ENCODE data around the gene SLCO4C1. TPM values are rescaled to one million over a fixed set of nuclear protein-coding genes. Genes with fewer than 3 reads are reported as not detected.

The SLCO4C1 gene
- total and polyA plus RNA-seq, 2 of the 4 experiments (the other 2 are of a cell fraction): not detected

DNA sequence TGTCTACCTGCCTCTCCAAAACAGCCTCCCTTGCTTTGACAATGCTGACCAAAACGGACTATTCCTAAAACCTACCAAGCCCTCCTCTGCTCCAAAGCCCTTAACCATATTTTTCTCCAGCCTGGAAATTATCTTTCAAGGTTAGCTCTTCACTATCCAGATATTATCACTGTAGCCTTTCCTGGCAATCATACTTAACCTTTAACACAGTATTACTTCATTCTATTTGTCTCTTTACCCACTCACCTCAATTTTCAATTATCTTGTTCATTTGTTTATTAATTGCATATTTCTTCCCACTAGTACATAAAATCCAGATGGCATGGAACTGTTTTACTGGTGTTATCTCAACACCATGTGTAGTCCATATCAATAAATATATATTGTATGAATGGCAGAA, 7.5 kb downstream of the SLCO4C1 start:
- no peak overlapping the region for H3K23ac ChIP-seq (ENCODE audit: low read depth, low read length)
- no TSS peak for BruUV-seq (replicated peaks)
- POLR2A ChIA-PET (ENCODE audit: unreplicated experiment): no interaction called here

More for the DNA sequence above, 7.5 kb downstream of the SLCO4C1 start:
- 0% methylated on average over 1 of the region's 1 CpG; no CpG with 5 or more reads in 1 of the 2 experiments for WGBS, 2 experiments (ENCODE audit: extremely low coverage in 2 of 2, insufficient read length in 1 of 2)
- no peaks in the 10 kb centered on the region for H3K9me1 ChIP-seq (ENCODE audit: insufficient read depth, low read length)
- H3K9me3 ChIP-seq (ENCODE audit: control insufficient read depth, insufficient read depth, low read length): peaks cover 5% of the 10 kb centered on the region; the same call in 1 of the 2 replicates
- H2AK5ac ChIP-seq (ENCODE audit: low read depth, low read length): no peak overlapping the region
- in situ Hi-C loops (cut with MboI; ENCODE audit: low sequenced_read_pairs): no loop called here
- H4K91ac ChIP-seq (ENCODE audit: insufficient read depth, low read depth, low read length): no peak overlapping the region
- H3K36me3 ChIP-seq (ENCODE audit: control insufficient read depth, insufficient read depth, low read length): no peaks in the 10 kb centered on the region
- intact Hi-C loops (cut with micrococcal nuclease): no loop called here
- ATAC-seq (ENCODE audit: low read depth) (no peak), DNase-seq (no peak)
- H3K79me1 ChIP-seq (ENCODE audit: low read depth in 1 of 2, low read length in 2 of 2): no peaks in the 10 kb centered on the region
- H4K20me1 ChIP-seq (ENCODE audit: insufficient read depth, low read length): no peaks in the 10 kb centered on the region
- H2AK9ac ChIP-seq (replicated peaks; ENCODE audit: low read depth, low read length, poor library complexity): no peak overlapping the region
- TF ChIP-seq, protein P1, sequence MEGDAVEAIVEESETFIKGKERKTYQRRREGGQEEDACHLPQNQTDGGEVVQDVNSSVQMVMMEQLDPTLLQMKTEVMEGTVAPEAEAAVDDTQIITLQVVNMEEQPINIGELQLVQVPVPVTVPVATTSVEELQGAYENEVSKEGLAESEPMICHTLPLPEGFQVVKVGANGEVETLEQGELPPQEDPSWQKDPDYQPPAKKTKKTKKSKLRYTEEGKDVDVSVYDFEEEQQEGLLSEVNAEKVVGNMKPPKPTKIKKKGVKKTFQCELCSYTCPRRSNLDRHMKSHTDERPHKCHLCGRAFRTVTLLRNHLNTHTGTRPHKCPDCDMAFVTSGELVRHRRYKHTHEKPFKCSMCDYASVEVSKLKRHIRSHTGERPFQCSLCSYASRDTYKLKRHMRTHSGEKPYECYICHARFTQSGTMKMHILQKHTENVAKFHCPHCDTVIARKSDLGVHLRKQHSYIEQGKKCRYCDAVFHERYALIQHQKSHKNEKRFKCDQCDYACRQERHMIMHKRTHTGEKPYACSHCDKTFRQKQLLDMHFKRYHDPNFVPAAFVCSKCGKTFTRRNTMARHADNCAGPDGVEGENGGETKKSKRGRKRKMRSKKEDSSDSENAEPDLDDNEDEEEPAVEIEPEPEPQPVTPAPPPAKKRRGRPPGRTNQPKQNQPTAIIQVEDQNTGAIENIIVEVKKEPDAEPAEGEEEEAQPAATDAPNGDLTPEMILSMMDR (conservative IDR thresholded peaks at IDR 0.05; ENCODE audit: low read depth, low read length): no peak
- TF ChIP-seq MXI1 (IDR thresholded peaks at IDR 0.05; ENCODE audit: borderline replicate concordance, low read depth, low read length): no peak
- TF ChIP-seq RAD21 (IDR thresholded peaks at IDR 0.05; ENCODE audit: low read length): no peak
- TF ChIP-seq SMC3 (IDR thresholded peaks at IDR 0.05; ENCODE audit: low read depth, low read length): no peak
- no peak for TF ChIP-seq CEBPB (IDR thresholded peaks at IDR 0.05; ENCODE audit: low read depth, low read length)
- TF ChIP-seq FOS (IDR thresholded peaks at IDR 0.05; ENCODE audit: low read depth, low read length): no peak
- TF ChIP-seq BHLHE40 (IDR thresholded peaks at IDR 0.05; ENCODE audit: low read depth, low read length): no peak
- TF ChIP-seq MAZ (IDR thresholded peaks at IDR 0.05; ENCODE audit: borderline replicate concordance, low read depth, low read length): no peak
- TF ChIP-seq CHD1 (IDR thresholded peaks at IDR 0.05; ENCODE audit: low read depth, low read length): no peak
- no peak for TF ChIP-seq MAFK (IDR thresholded peaks at IDR 0.05; ENCODE audit: low read depth, low read length)
- TF ChIP-seq NFE2L2 (IDR thresholded peaks at IDR 0.05; ENCODE audit: low read depth, low read length): no peak
- TF ChIP-seq RFX5 (IDR thresholded peaks at IDR 0.05; ENCODE audit: low read depth, low read length): no peak
- TF ChIP-seq, protein P2, sequence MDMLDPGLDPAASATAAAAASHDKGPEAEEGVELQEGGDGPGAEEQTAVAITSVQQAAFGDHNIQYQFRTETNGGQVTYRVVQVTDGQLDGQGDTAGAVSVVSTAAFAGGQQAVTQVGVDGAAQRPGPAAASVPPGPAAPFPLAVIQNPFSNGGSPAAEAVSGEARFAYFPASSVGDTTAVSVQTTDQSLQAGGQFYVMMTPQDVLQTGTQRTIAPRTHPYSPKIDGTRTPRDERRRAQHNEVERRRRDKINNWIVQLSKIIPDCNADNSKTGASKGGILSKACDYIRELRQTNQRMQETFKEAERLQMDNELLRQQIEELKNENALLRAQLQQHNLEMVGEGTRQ (IDR thresholded peaks at IDR 0.05; ENCODE audit: low read depth, low read length): no peak
- no peak overlapping the region for H2BK120ac ChIP-seq (ENCODE audit: low read depth, low read length)
- H3K4me1 ChIP-seq (ENCODE audit: control insufficient read depth, insufficient read depth, low read length): no peaks in the 10 kb centered on the region
- no peak overlapping the region for H2BK20ac ChIP-seq (ENCODE audit: low read depth, low read length)
- H3K4ac ChIP-seq (ENCODE audit: low read depth, low read length): no peak overlapping the region
- H3K4me2 ChIP-seq (ENCODE audit: low read depth, low read length): no peak overlapping the region
- H2BK5ac ChIP-seq (ENCODE audit: low read depth, low read length, poor library complexity, severe bottlenecking): no peak overlapping the region
- H3K27me3 ChIP-seq (ENCODE audit: control insufficient read depth, insufficient read depth, low read length): no peaks in the 10 kb centered on the region
- H3K9ac ChIP-seq (ENCODE audit: low read depth, low read length): no peak overlapping the region
- no peak overlapping the region for H4K5ac ChIP-seq (ENCODE audit: low read depth, low read length)
- H2BK15ac ChIP-seq (ENCODE audit: low read depth, low read length): no peak overlapping the region
- no peak overlapping the region for H3K18ac ChIP-seq (ENCODE audit: low read depth, low read length)
- no peak overlapping the region for H3K27ac ChIP-seq (ENCODE audit: insufficient read depth, low read length)
- H2AFZ ChIP-seq (replicated peaks; ENCODE audit: low read length, poor library complexity): no peak overlapping the region
- H4K8ac ChIP-seq (ENCODE audit: low read depth in 2 of 2, low read length in 2 of 2): no peak overlapping the region
- H3K4me3 ChIP-seq (ENCODE audit: insufficient read depth, low read depth, low read length): no peak overlapping the region
- no peak overlapping the region for H3K14ac ChIP-seq (replicated peaks; ENCODE audit: low read depth, low read length)
- dilution Hi-C loops (cut with HindIII; ENCODE audit: low sequenced_read_pairs, unreplicated experiment): no loop called here
- CTCF ChIA-PET: no interaction called here
- no peak overlapping the region for H3K56ac ChIP-seq (ENCODE audit: extremely low read depth, insufficient read depth, low read length)

All from IMR-90 (cell line).